Panc1 (cell line): ENCODE measurements around the gene ASCC2. TPM values are rescaled to one million over a fixed set of nuclear protein-coding genes. Genes with fewer than 3 reads are reported as not detected.
"Not testable (repeated sequence)": the region's sequence is repeated elsewhere in the genome, so short reads cannot be mapped to it uniquely, and the experiment has no call there.

Experiments used
- ATAC-seq: fragments of 200-7000 bp; cut with Tn5 transposase; 2 replicates; pipeline ENCODE4 v1.9.1; 2020; ENCODE audit warnings: mild to moderate bottlenecking, moderate library complexity
- BruUV-seq: library from RNA; stranded (reverse); fragments of 400-500 nt; replicated peaks from 2 replicates; lab custom pipeline; 2021; lab: Mats Ljungman, UMichigan
- CTCF ChIA-PET: fragments of 300-600 bp; sonication (Branson Sonifier 250); formaldehyde crosslinking; loops from one replicate; lab custom pipeline; 2022; ENCODE audit warnings: antibody characterized with exemption; lab: Charles Lee
- POLR2A ChIA-PET: fragments of 300-600 bp; sonication (Branson Sonifier 250); formaldehyde crosslinking; loops from one replicate; lab custom pipeline; 2022; ENCODE audit warnings: antibody characterized with exemption; lab: Charles Lee
- DNase-seq: peaks from one replicate; pipeline ENCODE4 v3.0.0-alpha.2; 2010; ENCODE audit warnings: low read depth, low spot score
- H3K27ac ChIP-seq: 2 replicates; pipeline ENCODE4 v1.5.1; 2011; ENCODE audit warnings: mild to moderate bottlenecking, low read length, inconsistent platforms
- H3K27me3 ChIP-seq: fragments of 200-500 bp; sonication (Bioruptor generic); 2 replicates; pipeline ENCODE4 v1.6.0; 2014; ENCODE audit warnings: low read length, inconsistent platforms; ENCODE audit not compliant: control insufficient read depth, insufficient read depth
- H3K36me3 ChIP-seq: fragments of 200-500 bp; sonication (Bioruptor generic); 2 replicates; pipeline ENCODE4 v1.5.1; 2014; ENCODE audit warnings: inconsistent platforms, mild to moderate bottlenecking, low read length, moderate library complexity; ENCODE audit not compliant: control insufficient read depth, insufficient read depth
- H3K4me1 ChIP-seq: 2 replicates; pipeline ENCODE4 v1.5.1; 2011; ENCODE audit warnings: inconsistent platforms, mild to moderate bottlenecking, low read length, moderate library complexity; ENCODE audit not compliant: control insufficient read depth, insufficient read depth
- H3K4me3 ChIP-seq, 2 experiments: 2 replicates each; pipeline ENCODE4 v1.5.1; 2011 to 2012; ENCODE audit warnings: low read depth in 2 of 2, low read length in 2 of 2, mild to moderate bottlenecking in 2 of 2, inconsistent platforms in 1 of 2, moderate library complexity in 1 of 2
- H3K9me3 ChIP-seq: fragments of 200-500 bp; sonication (Bioruptor generic); 2 replicates; pipeline ENCODE4 v1.5.1; 2014; ENCODE audit warnings: low read depth, mild to moderate bottlenecking, inconsistent platforms, low read length, moderate library complexity; ENCODE audit not compliant: control insufficient read depth, insufficient read depth
- CTCF ChIP-seq: fragments of 450-650 bp; IDR thresholded peaks from 2 replicates; pipeline ENCODE4 v1.5.1; 2017; ENCODE audit warnings: mild to moderate bottlenecking
- POLR2AphosphoS5 ChIP-seq: IDR thresholded peaks from 2 replicates; pipeline ENCODE4 v1.6.1; 2012; ENCODE audit warnings: mild to moderate bottlenecking, low read depth, low read length, moderate library complexity
- REST ChIP-seq, 2 experiments: IDR thresholded peaks; 2 replicates each; pipeline ENCODE4 v1.6.1; 2011 to 2012; ENCODE audit warnings: low read depth in 2 of 2, control low read depth in 1 of 2, low read length in 1 of 2, mild to moderate bottlenecking in 1 of 2, moderate library complexity in 1 of 2; ENCODE audit not compliant: insufficient read depth in 1 of 2
- SIN3A ChIP-seq: IDR thresholded peaks from 2 replicates; pipeline ENCODE4 v1.6.1; 2012; ENCODE audit warnings: low read depth, mild to moderate bottlenecking, low read length, moderate library complexity, borderline replicate concordance; ENCODE audit not compliant: insufficient read depth
- TCF7L2 ChIP-seq: IDR thresholded peaks from 2 replicates; pipeline ENCODE4 v1.6.1; 2011; ENCODE audit warnings: mild to moderate bottlenecking, low read depth, low read length, inconsistent platforms
- in situ Hi-C: cut with HindIII; loops from 2 replicates; pipeline ENCODE4 v1.10.0; 2016; ENCODE audit warnings: low sequenced_read_pairs, low pct_unique_long_range_greater_than_20kb
- intact Hi-C: fragments of 100-400 bp; cut with micrococcal nuclease; formaldehyde crosslinking; loops from one replicate; pipeline ENCODE4 v1.10.0; 2022; ENCODE audit not compliant: unreplicated experiment
- total RNA-seq: library from RNA; stranded (reverse); gene quantifications from one replicate; pipeline ENCODE4 v1.2.1, GENCODE V29; 2021; ENCODE audit not compliant: unreplicated experiment

The ASCC2 gene
- total RNA-seq, 1 experiment from 2014 or later = 52.0 TPM

GRCh38 chr22:29867260-29867659 is 29.2 kb upstream of the ASCC2 start:
- in situ Hi-C loops = no loop called here
- no peak for DNase-seq
- Histone ChIP-seq H3K36me3 (no peaks in the 10 kb centered on the region), H3K9me3 (no peaks in the 10 kb centered on the region), H3K27me3 (no peaks in the 10 kb centered on the region), H3K27ac (no peak overlapping the region), H3K4me3 (no peak overlapping the region), H3K4me1 (no peaks in the 10 kb centered on the region)
- TF ChIP-seq SIN3A (no peak), POLR2AphosphoS5 (no peak), CTCF (no peak), REST (IDR thresholded peaks at IDR 0.05; ENCODE audit: insufficient read depth in 1 of 2, low read depth in 2 of 2, low read length in 1 of 2) (no peak), TCF7L2 (no peak)
- intact Hi-C loops = no loop called here
- POLR2A ChIA-PET = no interaction called here
- BruUV-seq = no TSS peak
- CTCF ChIA-PET = no interaction called here
- no peak for ATAC-seq

- H3K4me1 ChIP-seq, ATAC-seq, POLR2A ChIA-PET, H3K36me3 ChIP-seq, intact Hi-C loops, BruUV-seq, H3K4me3 ChIP-seq, H3K27me3 ChIP-seq, CTCF ChIA-PET, H3K27ac ChIP-seq, DNase-seq, in situ Hi-C loops, H3K9me3 ChIP-seq: not testable (repeated sequence)
These were observed 27.5 kb upstream of the ASCC2 start for GRCh38 chr22:29865572-29865971.

- H3K4me3 ChIP-seq = no peak overlapping the region
- H3K27ac ChIP-seq = no peak overlapping the region
- TF ChIP-seq TCF7L2 (no peak), REST (IDR thresholded peaks at IDR 0.05; ENCODE audit: insufficient read depth in 1 of 2, low read depth in 2 of 2, low read length in 1 of 2) (no peak), CTCF (no peak), POLR2AphosphoS5 (no peak), SIN3A (no peak)
- ATAC-seq (no peak), DNase-seq (no peak)
- no peaks in the 10 kb centered on the region for H3K4me1 ChIP-seq
- intact Hi-C loops (no loop called here), in situ Hi-C loops (no loop called here)
- H3K36me3 ChIP-seq = no peaks in the 10 kb centered on the region
- H3K27me3 ChIP-seq = no peaks in the 10 kb centered on the region
- BruUV-seq = no TSS peak
- ChIA-PET POLR2A (no interaction called here), CTCF (no interaction called here)
- no peaks in the 10 kb centered on the region for H3K9me3 ChIP-seq
These were observed 23.7 kb upstream of the ASCC2 start for GRCh38 chr22:29861672-29862297.
